Activated T-helper 2 cell treated with anti-CD3 and anti-CD28 coated beads, Interferon-gamma antibody, Interleukin-2, Interleukin-4, amounts not matched to agents 10 μg/mL and 5 μg/mL and 100 μg/mL, durations not matched to agents 14 hours and 24 hours and 36 hours (primary cell): Measurements from ENCODE around the gene NTRK3. TPM values are rescaled to one million over a fixed set of nuclear protein-coding genes. Genes with fewer than 3 reads are reported as not detected.

ENCODE experiments used
- DNase-seq: peaks from one replicate; pipeline ENCODE4 v3.0.0; 2021; ENCODE audit warnings: low spot score
- H3K27ac Mint-ChIP-seq: one replicate; pipeline ENCODE4 v1.8.0; 2021; ENCODE audit warnings: mixed read lengths
- H3K27me3 Mint-ChIP-seq: one replicate; pipeline ENCODE4 v1.8.0; 2021; ENCODE audit warnings: low read depth, mixed read lengths
- H3K36me3 Mint-ChIP-seq: one replicate; pipeline ENCODE4 v1.8.0; 2021; ENCODE audit warnings: low read depth, mixed read lengths
- H3K4me1 Mint-ChIP-seq: one replicate; pipeline ENCODE4 v1.8.0; 2021; ENCODE audit warnings: low read depth, mixed read lengths
- H3K4me3 Mint-ChIP-seq: one replicate; pipeline ENCODE4 v1.8.0; 2021; ENCODE audit warnings: low read depth, mild to moderate bottlenecking, moderate library complexity, mixed read lengths
- H3K9me3 Mint-ChIP-seq: one replicate; pipeline ENCODE4 v1.8.0; 2021; ENCODE audit warnings: mixed read lengths
- intact Hi-C: fragments of 100-400 bp; cut with micrococcal nuclease; formaldehyde crosslinking; loops from one replicate; pipeline ENCODE4 v1.15.1; 2023
- total RNA-seq: library from RNA; stranded (reverse); gene quantifications from 2 replicates; pipeline ENCODE4 v1.2.3, GENCODE V29; 2022

NTRK3 gene
- total RNA-seq, 1 donor from 2014 or later, result 0.73 TPM

- Mint-ChIP-seq H3K36me3 (no peaks in the 10 kb centered on the region), H3K4me3 (no peak overlapping the region), H3K9me3 (no peaks in the 10 kb centered on the region), H3K27me3 (no peaks in the 10 kb centered on the region), H3K4me1 (no peaks in the 10 kb centered on the region), H3K27ac (no peak overlapping the region)
- no peak for DNase-seq
- intact Hi-C loops, result no loop called here
Observed at GRCh38 chr15:88140398-88140797, 116.1 kb downstream of the NTRK3 start.

DNA sequence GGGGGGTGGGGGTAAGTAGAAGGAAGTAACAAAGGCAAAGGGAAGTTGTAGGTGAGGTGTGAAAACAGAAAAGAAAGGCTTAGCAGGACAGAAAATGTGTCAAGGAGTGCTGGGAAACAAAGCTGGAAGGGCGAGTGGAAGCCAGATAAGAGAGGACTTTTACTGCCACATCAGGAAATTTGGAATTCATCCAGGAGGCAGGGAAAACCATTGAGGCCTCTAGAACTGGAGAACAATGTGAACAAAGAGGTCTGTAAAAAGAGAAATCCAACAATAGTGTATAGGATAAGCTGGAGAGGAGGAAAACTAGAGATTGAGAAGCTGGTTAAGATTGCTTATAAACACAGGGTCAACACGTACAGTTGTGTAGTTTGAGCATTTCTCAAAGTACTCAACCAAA lies 116.6 kb downstream of the NTRK3 start:
- no peak for DNase-seq
- Mint-ChIP-seq H3K9me3 (no peaks in the 10 kb centered on the region), H3K27me3 (no peaks in the 10 kb centered on the region), H3K4me1 (no peaks in the 10 kb centered on the region), H3K36me3 (no peaks in the 10 kb centered on the region), H3K27ac (no peak overlapping the region), H3K4me3 (no peak overlapping the region)
- intact Hi-C loops, result no loop called here

GRCh38 chr15:88133795-88134194 lies 122.7 kb downstream of the NTRK3 start:
- H3K9me3 Mint-ChIP-seq, result no peaks in the 10 kb centered on the region
- DNase-seq, result no peak

DNA sequence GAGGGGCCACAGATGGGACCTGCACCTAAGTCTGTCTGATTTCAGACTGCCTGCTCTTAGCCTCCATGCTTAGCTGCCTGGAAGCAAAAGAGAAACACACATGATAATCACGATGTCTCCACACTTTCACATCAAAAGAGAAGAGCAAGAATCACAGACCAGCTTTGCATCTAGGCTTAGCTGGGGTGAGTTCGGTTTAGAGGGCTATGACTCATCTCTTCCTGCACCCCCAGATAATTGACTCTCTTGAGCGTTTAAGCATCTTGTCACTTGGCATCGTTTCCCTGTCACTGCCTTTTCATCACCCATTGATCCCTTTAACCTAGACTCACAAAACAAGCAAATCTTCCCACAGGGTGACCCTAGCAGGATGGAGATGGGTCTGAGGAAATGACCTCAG lies 124.0 kb downstream of the NTRK3 start:
- DNase-seq, result no peak
- no peak overlapping the region for H3K4me3 Mint-ChIP-seq
- intact Hi-C loops, result no loop called here
- H3K36me3 Mint-ChIP-seq, result no peaks in the 10 kb centered on the region
- H3K27me3 Mint-ChIP-seq, result no peaks in the 10 kb centered on the region
- no peaks in the 10 kb centered on the region for H3K9me3 Mint-ChIP-seq
- no peaks in the 10 kb centered on the region for H3K4me1 Mint-ChIP-seq
- no peak overlapping the region for H3K27ac Mint-ChIP-seq

More at GRCh38 chr15:88133795-88134194, 122.7 kb downstream of the NTRK3 start:
- intact Hi-C loops, result no loop called here
- Mint-ChIP-seq H3K4me1 (no peaks in the 10 kb centered on the region), H3K4me3 (no peak overlapping the region), H3K36me3 (no peaks in the 10 kb centered on the region), H3K27me3 (no peaks in the 10 kb centered on the region), H3K27ac (no peak overlapping the region)

- Mint-ChIP-seq H3K4me3 (no peak overlapping the region), H3K27ac (no peak overlapping the region), H3K4me1 (peaks cover 2% of the 10 kb centered on the region), H3K9me3 (no peaks in the 10 kb centered on the region), H3K27me3 (no peaks in the 10 kb centered on the region), H3K36me3 (no peaks in the 10 kb centered on the region)
- DNase-seq, result no peak
- intact Hi-C loops, result no loop called here
Observed at GRCh38 chr15:88131937-88132336, 124.6 kb downstream of the NTRK3 start.

- Mint-ChIP-seq H3K27me3 (no peaks in the 10 kb centered on the region), H3K4me3 (no peak overlapping the region)
Observed at GRCh38 chr15:88127432-88127790, 129.1 kb downstream of the NTRK3 start.

GRCh38 chr15:88126695-88127431 lies 129.7 kb downstream of the NTRK3 start:
- Mint-ChIP-seq H3K27ac (no peak overlapping the region), H3K4me3 (no peak overlapping the region), H3K27me3 (no peaks in the 10 kb centered on the region), H3K4me1 (peaks cover 3% of the 10 kb centered on the region), H3K36me3 (no peaks in the 10 kb centered on the region), H3K9me3 (no peaks in the 10 kb centered on the region)
- intact Hi-C loops, result no loop called here
- DNase-seq, result no peak

More at GRCh38 chr15:88127432-88127790, 129.1 kb downstream of the NTRK3 start:
- Mint-ChIP-seq H3K4me1 (peaks cover 3% of the 10 kb centered on the region), H3K36me3 (no peaks in the 10 kb centered on the region), H3K27ac (no peak overlapping the region), H3K9me3 (no peaks in the 10 kb centered on the region)
- intact Hi-C loops, result no loop called here
- DNase-seq, result no peak

DNA sequence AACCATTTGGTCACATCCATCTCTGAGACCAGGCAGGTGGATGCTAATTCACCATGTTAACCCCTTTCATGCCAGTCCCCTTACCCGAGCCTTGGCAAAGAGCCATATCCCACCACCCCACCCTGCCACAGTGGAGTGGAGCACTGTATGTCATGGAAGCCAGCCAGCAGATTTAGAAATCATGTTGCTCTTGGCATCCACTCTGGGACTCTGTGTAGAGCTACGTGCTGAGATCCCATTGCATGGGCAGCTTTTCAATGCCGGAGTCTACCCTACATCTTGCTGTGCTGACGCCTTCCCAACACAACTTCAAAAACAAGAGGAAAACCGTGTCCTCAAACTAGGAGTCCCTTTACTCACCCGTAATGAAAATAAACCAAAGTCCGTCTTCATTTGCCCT lies 131.0 kb downstream of the NTRK3 start:
- Mint-ChIP-seq H3K9me3 (no peaks in the 10 kb centered on the region), H3K27me3 (no peaks in the 10 kb centered on the region), H3K4me3 (no peak overlapping the region), H3K27ac (no peak overlapping the region), H3K4me1 (peaks cover 3% of the 10 kb centered on the region), H3K36me3 (no peaks in the 10 kb centered on the region)
- DNase-seq, result no peak
- intact Hi-C loops, result no loop called here

GRCh38 chr15:88124199-88124598 lies 132.3 kb downstream of the NTRK3 start:
- no peaks in the 10 kb centered on the region for H3K9me3 Mint-ChIP-seq

DNA sequence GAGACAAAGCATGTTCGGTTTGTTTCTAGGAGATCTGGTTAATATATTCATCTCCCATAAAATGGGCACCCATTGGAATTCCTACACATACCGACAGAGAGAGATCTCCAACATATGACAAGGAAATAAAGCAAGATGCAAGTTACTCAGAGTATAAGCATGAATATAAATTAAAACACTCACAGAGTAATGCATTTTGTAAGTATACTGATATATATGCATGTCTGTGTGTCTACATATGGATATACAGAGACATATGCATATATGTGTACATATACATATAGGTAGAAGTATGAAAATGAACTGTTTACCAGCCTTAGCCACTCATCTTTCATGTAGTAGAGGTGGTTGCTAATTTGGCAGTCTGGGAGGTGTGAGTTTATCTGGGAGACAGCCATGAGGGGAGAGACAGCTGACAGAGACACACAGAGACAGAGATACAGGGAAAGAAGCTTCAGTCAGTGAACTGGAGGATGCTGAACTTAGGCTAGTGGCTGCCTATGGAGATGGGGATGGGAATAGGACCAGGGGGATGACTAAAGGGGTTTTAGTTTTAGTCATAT lies 134.5 kb downstream of the NTRK3 start:
- H3K4me3 Mint-ChIP-seq, result no peak overlapping the region

More at GRCh38 chr15:88124199-88124598, 132.3 kb downstream of the NTRK3 start:
- Mint-ChIP-seq H3K4me1 (peaks cover 3% of the 10 kb centered on the region), H3K36me3 (no peaks in the 10 kb centered on the region), H3K4me3 (no peak overlapping the region), H3K27me3 (no peaks in the 10 kb centered on the region), H3K27ac (no peak overlapping the region)
- intact Hi-C loops, result no loop called here
- DNase-seq, result no peak

GRCh38 chr15:88120026-88120425 lies 136.5 kb downstream of the NTRK3 start:
- intact Hi-C loops, result no loop called here
- no peaks in the 10 kb centered on the region for H3K9me3 Mint-ChIP-seq

More for the DNA sequence above, 134.5 kb downstream of the NTRK3 start:
- Mint-ChIP-seq H3K4me1 (peaks cover 2% of the 10 kb centered on the region), H3K9me3 (no peaks in the 10 kb centered on the region), H3K27ac (no peak overlapping the region), H3K27me3 (no peaks in the 10 kb centered on the region), H3K36me3 (no peaks in the 10 kb centered on the region)
- DNase-seq, result no peak
- intact Hi-C loops, result no loop called here

DNA sequence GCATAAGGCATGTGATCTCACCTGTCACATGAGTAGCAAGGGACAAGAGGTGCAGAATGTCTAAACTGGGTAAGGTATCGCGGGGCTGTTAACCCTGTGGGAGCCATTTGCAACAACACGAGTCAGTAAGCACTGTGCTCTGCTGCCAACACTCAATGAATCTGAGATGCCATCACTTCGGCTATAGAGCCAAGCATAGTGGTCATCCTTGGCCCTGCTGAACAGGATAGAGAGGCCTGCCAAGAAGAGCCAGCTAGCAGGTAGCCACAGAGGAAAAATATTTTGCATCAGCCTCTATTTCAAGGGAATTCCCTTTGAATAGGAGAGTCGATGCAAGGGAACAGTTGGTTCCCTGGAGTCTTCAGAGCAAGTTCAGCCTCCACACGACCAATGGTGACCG lies 137.8 kb downstream of the NTRK3 start:
- Mint-ChIP-seq H3K4me1 (no peaks in the 10 kb centered on the region), H3K9me3 (no peaks in the 10 kb centered on the region), H3K27me3 (no peaks in the 10 kb centered on the region), H3K36me3 (no peaks in the 10 kb centered on the region), H3K27ac (no peak overlapping the region), H3K4me3 (no peak overlapping the region)
- intact Hi-C loops, result no loop called here
- no peak for DNase-seq

More at GRCh38 chr15:88120026-88120425, 136.5 kb downstream of the NTRK3 start:
- Mint-ChIP-seq H3K27ac (no peak overlapping the region), H3K4me3 (no peak overlapping the region), H3K4me1 (no peaks in the 10 kb centered on the region), H3K27me3 (no peaks in the 10 kb centered on the region), H3K36me3 (no peaks in the 10 kb centered on the region)
- no peak for DNase-seq

- intact Hi-C loops, result no loop called here
- Mint-ChIP-seq H3K27me3 (no peaks in the 10 kb centered on the region), H3K4me3 (no peak overlapping the region), H3K4me1 (no peaks in the 10 kb centered on the region), H3K36me3 (no peaks in the 10 kb centered on the region), H3K9me3 (no peaks in the 10 kb centered on the region), H3K27ac (no peak overlapping the region)
- DNase-seq, result no peak
Observed at GRCh38 chr15:88118035-88118434, 138.5 kb downstream of the NTRK3 start.
